GM18861 (cell line): ENCODE results near the gene ABI1.
A peak's percentile ranks its signal among the peaks of the same experiment; 100 is the strongest.
"Not testable (repeated sequence)": the region's sequence is repeated elsewhere in the genome, so short reads cannot be mapped to it uniquely, and the experiment has no call there.

Experiments used
- ATAC-seq: cut with Tn5 transposase; IDR thresholded peaks from one replicate; pipeline ENCODE4 v1.9.1; 2021; ENCODE audit not compliant: unreplicated experiment

ABI1 gene

DNA sequence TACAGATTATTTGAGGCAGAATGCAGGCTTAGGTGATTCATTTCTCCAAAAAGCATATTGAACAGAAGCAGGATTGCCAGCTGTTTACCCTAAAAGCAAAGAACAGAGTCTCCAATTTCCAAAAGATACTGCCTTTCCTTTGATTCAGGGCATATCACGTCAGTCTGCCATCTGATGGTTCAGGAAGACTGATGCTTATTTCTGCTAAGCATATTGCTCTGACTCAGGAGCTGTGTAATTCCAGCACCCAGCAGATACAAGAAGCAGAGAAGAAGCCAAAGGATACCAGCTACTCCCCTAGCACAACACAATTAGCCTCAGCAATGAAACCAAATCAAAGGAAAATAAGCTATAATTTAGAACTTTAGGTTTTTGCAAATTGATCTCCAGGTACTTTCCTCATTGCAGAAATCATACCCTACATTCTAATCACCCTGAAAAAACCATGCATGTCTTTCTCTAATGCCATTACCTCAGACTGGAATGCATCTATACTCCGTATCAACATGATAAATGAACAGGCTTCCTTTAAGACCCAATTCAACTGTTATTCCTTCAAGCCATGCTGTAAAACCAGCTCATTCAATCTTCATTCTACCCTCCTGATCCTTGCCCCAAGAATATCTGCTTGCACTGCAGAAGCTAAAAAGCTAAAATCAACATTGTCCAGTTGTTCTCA is 55.1 kb downstream of the ABI1 start:
- no peak for ATAC-seq

DNA sequence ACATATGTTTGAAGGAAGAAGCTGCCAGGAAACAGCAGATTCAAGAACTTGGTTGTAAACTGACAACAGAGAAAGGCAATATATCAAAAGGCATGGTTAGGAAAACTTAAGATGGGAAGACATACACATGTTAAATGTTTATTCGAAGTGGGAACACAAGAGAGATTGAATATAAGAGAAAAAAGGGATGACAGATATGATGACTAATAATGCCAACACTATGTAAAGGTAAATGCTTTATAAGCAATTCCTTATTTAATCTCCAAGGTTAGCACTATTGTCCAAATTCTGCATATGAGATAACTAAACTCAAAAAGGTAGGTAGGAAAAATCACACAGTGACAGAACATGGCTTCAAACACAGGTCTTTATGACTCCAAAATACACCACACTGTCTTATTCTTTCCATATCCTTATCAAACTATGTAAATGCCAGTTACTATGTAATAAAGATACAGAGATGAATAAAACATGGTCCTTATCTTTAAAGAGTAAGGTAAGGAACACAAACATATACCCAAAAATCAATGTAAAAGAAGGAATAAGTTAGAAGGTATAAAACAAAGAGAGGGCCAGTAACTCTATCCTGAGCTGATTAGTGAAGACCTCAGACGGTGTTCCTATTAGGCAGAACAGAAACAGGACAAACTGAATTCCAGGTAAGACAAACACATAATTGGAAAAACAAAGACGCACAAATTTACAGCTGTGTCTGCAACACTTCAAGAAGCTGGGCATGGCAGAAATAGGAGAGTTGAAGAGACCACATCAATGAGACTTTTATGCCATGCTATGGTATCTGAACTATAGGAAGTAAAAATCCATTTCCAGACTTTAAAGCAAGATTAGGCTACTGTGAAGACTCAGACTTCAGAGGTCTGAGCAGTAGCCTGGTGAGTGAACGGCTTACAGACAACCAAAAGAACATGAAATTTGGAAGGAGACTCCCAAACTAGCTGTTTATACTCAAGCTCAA is 56.1 kb downstream of the ABI1 start:
- ATAC-seq, result no peak

DNA sequence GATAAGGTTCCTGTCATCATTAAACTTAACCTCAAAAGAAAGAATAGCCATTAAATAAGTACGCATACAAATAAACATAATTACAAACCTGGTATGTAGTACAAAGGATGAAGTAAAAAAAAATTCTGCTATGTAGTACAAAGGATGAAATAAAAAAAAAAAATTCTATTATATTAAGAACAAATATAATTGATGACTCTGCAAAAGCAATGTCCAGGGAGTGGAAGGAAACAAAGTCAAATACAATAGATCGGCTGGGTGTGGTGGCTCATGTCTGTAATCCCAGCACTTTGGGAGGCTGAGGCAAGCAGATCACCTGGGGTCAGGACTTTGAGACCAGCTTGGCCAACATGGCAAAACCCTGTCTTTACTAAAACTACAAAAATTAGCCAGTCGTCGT is 56.9 kb downstream of the ABI1 start:
- ATAC-seq, result no peak

DNA sequence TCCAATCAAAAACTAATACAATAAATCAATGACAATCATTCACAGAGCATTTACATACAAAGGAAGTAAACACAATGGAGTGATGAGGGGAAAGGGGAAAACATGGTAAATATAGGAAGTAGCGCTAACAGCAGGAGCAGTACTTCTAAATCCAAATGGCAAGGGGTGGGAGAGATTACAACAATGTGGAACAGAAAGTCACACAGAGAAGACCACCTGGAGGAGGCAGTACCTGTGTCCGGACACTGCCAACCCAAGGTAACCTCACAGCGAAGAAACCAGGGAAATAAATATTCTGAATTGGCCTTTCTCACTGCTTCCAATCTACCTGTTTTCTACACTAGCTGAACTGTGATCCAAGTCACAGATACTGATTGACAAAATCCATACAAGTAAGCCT is 58.2 kb downstream of the ABI1 start:
- no peak for ATAC-seq

DNA sequence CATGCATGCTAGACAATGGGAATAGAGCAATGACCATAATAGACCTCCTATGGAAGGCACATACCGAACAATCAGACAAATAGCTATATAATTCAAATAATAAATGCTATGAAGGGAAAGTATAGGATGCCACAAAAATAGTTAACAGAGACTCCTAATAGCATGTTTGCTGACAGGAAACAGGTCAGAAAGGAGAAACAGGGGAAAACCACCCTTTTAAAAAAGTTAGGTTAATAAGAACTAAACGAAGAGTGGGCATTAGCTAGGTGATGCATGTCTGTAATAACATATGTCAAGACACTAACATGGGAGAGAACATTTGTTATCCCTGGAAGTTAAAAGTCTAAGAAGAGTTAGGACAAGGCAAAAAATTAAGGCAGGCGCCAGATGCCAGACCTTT is 58.9 kb downstream of the ABI1 start:
- no peak for ATAC-seq

DNA sequence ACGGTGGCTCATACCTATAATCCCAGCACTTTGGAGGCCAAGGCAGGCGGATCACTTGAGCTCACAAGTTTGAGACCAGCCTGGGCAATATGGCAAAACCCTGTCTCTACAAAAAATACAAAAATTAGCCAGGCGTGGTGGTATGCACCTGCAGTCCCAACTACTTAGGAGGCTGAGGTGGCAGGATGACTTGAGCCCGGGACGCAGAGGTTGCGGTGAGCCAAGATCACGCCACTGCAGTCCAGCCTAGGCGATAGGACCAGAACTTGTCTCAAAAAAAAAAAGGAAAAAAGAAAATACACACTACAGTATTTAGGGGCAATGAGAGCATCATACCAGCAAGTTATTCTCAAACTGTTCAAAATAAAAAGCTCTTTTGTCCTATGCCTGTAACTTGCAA is 59.5 kb downstream of the ABI1 start:
- no peak for ATAC-seq

DNA sequence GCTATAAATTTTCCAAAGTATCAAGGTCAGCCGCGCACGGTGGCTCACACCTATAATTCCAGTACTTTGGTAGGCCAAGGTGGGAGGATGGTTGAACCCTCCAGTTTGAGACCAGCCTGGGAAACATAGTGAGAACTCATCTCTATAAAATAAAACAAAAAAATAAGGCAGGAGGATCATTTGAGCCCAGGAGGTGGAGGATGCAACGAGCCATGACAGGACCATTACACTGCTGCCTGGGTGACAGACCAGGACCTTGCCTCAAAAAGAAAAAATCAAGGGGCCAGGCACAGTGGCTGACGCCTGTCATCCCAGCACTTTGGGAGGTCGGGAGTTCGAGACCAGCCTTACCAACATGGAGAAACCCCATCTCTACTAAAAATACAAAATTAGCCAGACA is 60.3 kb downstream of the ABI1 start:
- ATAC-seq, result no peak

DNA sequence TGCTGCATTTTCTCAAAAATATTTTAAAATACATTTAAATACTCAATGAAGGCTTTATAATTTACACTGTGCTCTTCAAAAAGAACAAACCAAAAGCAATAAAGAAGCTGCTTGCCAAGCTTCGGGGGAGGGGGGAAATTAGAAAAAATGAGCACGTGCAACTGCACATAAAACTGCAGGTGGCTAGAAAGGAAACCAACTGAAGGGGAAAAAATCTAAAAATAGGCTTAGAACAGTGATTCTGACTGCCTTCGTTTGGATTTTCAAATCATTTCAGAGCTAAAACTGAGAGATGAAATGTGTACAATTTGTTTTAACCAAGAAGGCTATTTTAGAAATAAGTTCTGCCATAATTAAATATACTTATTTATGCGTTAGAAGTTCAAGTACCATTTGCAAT is 61.4 kb downstream of the ABI1 start:
- peak; percentile 53 for ATAC-seq

DNA sequence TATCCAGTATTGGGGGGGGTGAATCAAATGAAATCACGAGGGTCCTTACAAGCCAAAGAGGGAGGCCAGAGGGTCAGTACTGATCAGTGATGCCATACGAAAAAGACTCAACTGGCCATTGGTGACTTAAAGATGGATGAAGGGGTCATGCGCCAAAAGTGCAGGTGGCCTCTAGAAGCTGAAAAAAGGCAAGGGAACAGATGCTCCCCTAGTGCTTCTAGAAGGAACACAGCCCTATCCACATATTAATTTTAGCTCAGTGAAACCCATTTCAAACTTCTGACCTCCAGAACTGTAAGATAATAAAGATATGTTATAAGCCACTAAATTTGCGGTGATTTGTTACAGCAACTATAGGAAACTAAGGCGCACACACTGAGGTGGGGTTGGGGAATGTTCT is 62.5 kb downstream of the ABI1 start:
- ATAC-seq, result no peak

DNA sequence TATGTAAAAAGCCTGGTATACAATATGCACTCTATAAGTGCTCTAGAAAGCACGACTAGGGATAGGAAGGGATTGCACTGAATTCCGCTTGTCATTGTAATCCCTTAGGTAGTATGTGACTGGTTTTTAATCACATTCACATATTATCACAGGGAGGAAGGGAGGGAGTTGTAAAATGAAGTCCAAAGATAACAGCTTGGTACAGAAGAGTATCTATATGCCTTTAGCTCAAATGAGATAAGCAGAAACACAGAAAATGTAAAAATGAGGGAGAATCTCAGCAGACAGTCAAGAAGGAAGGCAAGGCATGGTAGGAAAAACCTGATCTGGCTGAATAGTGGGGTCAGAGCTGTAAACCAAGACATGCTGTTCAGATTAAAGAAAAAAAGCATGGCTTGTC is 63.4 kb downstream of the ABI1 start:
- no peak for ATAC-seq

DNA sequence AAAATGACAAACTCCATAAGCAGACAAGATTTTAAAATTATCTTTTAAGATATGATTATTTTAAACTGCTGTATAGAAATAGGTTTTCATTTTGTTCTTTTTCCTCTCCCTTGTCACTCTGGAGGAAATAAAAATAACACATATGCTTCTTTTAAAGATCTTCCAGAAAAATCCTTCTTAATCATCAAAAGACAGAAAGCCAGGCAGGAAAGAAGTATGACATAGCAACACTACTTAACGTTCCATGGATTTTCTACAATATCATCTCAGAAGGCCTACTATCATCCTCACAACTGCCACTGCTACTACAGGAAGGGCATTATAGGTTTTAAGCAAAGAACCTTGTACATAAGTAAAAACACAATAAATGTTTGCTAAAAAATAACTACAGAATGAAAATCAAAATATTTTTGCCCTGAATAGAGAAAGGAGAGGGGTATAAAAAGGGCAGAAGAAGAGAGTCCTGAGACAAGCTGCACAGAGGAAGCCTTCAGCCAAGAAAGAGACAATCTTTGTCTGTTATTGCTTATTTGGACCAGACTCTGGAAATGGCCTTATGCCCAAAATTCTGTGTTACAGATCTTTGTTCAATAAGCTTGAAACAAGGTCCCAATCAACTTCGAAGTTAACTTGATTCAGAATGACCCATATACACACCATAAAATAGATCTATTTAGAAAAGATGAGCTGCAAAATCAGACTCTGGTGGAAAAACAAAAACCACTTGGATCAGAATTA is 67.8 kb downstream of the ABI1 start:
- ATAC-seq, result no peak

DNA sequence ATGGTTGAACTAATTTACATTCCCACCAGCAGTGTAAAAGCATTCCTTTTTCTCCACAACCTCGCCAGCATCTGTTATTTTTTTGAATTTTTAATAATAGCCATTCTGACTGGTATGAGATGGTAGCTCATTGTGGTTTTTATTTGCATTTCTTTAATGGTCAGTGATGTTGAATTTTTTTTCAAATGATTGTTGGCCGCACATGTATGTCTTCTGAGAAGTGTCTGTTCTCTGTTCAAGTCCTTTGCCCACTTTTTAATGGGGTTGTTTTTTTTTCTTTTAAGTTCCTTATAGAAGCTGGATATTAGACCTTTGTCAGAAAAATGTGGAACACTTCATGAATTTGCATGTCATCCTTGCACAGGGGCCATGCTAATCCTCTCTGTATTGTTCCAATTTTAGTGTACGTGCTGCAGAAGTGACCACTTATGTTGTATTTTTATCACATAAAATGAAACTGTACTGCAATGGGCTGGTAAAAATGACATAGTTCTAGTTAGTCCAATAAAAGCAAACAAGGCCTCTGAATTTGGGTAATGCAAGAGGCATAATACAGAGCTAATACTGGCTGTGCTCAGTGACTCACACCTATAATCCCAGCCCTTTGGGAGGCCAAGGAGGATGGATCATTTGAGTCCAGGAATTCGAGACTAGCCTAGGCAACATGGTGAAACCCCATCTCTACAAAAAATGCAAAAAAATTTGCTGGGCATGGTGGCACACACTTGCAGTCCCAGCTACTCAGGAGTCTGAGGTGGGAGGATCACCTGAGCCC is 70.3 kb downstream of the ABI1 start:
- ATAC-seq, result no peak

DNA sequence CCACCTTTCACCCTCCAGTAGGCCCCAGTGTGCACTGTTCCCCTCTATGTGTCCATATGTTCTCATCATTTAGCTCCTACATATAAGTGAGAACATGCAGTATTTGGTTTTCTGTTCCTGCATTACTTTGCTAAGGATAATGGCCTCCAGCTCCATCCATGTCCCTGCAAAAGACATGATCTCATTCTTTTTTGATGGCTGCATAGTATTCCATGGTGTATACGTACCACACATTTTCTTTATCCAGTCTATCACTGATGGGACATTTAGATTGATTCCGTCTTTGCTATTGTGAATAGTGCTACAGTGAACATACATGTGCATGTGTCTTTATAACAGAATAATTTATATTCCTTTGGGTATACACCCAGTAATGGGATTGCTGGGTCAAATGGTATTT is 71.0 kb downstream of the ABI1 start:
- ATAC-seq, result not testable (repeated sequence)

DNA sequence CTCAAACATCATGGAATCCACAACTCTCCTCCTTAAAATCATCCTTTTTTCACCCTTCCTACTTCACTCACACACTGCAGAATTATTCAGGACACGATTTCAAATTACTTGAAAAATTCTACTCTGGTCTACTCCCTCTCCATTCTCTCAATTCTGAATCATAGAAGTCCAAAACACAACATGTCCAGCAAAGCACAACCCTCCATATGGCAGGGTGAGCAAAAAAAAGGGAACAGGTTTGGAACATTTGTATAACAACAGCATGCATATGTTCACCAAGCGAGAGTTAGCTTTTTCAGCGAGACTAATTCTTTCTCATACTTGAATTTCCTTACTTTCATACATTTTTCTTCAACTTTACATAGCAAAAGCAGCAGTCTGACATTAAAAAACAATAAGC is 73.4 kb downstream of the ABI1 start:
- no peak for ATAC-seq

DNA sequence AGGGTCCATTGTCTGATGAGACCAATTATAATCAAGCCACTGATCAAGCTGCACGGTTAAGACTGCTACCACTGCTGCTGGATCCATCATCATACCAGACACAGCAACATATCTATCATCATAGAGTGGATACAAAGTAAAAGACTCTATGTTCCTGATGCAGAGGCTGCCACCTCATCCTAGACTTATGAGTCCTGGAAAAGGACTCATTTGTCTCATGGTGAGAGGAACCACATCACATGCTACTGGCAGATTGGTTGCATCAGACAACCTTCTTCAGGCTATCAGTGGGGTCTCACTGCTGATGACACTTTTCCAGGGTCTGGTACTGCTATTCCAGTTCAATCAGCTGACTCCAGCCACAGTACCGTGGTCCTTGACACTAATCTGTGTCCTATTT is 79.0 kb downstream of the ABI1 start:
- ATAC-seq, result no peak

DNA sequence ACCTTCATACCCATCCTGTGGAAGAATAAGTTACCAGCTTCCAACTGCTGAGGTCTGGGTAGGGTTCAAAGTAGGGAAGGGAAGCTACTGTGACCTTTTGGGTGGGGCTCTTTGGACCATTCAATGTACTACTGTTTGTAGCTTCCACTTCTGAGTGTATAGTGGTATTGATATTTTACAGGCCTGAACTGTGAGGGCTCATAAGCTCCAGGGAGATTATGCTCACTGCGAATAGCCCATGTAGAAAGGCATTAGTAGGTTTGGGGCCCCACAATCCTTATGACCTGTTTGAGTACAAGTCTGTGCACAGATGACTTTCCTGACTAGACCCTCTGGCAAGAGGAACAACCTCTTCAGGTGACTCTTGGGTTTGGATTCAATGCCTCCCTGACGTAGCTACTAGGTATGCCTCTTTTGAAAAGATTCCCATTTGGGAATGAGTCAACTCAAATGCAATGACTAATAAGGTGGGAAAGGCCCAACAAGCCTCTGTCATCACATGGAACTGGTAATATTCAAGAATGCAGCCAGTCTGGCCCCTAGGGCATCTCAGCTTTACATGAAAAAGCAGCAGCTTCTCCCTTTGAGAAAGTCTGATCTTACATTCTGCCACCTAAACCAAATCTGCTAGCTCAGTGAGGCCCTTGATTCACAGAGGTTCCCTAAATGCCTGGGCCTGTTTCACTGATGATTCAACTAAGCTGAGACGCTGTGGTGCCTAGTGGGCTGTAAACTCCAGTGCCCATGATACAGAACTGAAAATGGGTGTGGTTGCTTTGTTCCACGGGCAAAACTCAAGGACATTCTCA is 79.8 kb downstream of the ABI1 start:
- ATAC-seq, result peak; percentile 63

DNA sequence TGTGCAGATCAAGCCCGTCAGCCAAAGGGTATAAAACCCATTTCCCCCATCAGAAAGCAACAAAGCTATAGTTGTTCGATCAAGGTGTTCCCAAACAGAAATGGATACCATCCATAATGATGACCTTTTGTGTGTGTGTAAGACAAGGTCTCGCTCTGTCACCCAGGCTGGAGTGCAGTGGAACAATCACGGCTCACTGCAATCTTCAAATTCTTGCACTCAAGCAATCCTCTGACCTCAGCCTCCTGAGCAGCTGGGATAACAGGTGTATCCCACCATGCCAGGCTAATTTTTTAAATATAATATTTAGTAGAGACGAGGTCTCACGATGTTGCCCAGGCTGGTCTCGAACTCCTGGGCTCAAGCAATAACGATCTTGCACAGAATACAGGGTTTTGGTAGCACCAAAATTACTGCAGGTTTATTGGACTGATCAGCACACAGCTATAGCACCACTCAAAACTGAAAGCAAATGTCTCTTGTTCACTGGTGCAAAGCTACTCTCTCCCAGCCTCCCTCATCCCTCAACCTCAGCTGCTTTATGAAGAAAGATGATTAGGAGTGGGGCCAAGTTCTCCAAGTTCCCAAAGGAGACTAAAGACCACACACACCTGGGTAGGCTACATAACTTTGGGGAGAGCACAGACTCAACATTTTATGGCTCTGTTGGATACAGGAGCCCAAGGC is 80.5 kb downstream of the ABI1 start:
- ATAC-seq, result no peak

DNA sequence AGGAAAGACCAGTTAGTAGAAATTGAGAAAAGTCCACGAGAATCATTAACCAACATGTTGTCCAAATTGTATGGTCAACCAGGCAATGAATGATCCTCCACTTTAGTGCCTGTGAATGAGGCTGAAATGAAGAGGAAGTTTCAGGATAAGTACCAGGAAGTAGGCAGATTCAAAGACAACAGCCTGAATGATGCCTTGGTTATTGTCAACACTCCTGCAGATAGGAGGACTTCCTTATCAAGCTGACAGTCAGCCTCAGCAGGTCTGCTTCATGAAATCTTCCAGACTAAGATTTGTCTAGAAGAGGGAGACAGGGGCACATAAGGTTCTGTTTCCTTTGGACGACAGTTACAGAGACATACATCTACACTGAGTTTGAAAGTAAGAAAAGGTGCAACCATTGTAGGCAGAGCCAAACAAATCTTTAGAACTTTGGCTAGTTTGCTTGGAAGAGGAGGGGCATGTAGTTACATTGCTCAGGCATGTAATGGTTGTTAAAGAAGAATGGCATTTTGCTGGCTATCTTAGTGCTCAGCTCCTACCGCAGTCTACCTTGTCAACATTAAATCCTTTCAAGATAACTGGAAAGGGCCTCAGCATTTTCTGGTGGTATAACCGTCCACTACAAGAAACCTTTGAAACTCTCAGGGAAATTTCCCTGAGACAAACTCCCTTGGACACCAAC is 81.4 kb downstream of the ABI1 start:
- ATAC-seq, result no peak

DNA sequence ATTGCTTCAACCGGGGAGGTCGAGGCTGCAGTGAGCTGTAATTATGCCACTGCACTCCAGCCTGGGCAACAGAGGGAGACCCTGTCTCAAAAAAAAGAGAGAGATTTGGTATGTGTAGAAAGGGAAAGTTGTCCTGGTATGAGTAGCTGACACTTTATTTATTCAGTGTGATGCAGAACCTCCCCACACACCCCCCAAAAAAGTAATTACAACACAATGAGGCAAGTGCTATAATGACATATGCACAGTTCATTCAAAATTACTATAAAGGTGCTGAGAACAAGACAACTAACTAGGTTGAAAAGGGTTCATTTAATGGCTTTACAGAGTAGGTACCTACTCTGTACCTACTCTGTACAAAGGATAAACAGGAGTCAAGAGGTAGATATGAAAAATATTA is 83.1 kb downstream of the ABI1 start:
- no peak for ATAC-seq
